Neural cell (in vitro differentiated cells): ENCODE results near the gene CILP2.

Experiments used
- CTCF ChIP-seq: fragments of 450-650 bp; IDR thresholded peaks from 2 replicates; pipeline ENCODE4 v1.5.1; 2014; ENCODE audit warnings: antibody characterized with exemption, mild to moderate bottlenecking, moderate library complexity; ENCODE audit not compliant: poor library complexity, severe bottlenecking
- EZH2 ChIP-seq: fragments of 200-600, 300-800 bp; shearing (Covaris generic), sonication (generic); IDR thresholded peaks from 2 replicates; pipeline ENCODE4 v1.6.1; 2014; ENCODE audit warnings: antibody characterized with exemption, low read length, borderline replicate concordance, mild to moderate bottlenecking; ENCODE audit not compliant: insufficient read depth, poor library complexity, severe bottlenecking
- RAD21 ChIP-seq: fragments of 450-650 bp; conservative IDR thresholded peaks from 2 replicates; pipeline ENCODE4 v1.6.1; 2014; ENCODE audit warnings: antibody characterized with exemption, mild to moderate bottlenecking, moderate library complexity
- REST ChIP-seq: IDR thresholded peaks from 2 replicates; pipeline ENCODE4 v1.6.1; 2012; ENCODE audit warnings: borderline replicate concordance

- TF ChIP-seq CTCF = peak; percentile 26
- TF ChIP-seq EZH2 = no peak
- no peak for TF ChIP-seq REST
- no peak for TF ChIP-seq RAD21
Measured at GRCh38 chr19:19554074-19555023, 16.3 kb downstream of the CILP2 start.
